HG03139 (cell line): ENCODE measurements around the gene COL25A1.

Experiments
- ATAC-seq: cut with Tn5 transposase; IDR thresholded peaks from one replicate; pipeline ENCODE4 v1.9.1; 2021; ENCODE audit not compliant: unreplicated experiment

COL25A1 gene

DNA sequence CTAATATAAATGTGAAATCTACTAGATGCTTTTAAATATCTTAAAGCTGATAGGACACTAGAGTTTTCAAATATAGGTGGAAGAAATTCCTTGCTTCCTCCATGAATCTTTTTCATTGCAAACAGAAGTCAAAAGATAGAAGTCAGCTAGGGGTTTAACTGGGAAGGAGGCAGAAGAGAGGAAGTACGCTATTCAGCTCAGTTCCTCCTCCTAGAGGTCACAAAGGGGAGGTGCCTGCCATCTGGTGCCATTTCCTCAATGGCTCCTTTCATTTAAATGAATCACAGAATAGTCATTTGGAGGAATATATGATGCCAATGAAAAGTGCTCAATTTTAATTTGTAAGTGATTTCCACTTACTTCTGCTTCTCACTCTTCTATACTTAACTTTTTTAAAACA, 8.5 kb downstream of the COL25A1 start:
- peak; percentile 95 for ATAC-seq

DNA sequence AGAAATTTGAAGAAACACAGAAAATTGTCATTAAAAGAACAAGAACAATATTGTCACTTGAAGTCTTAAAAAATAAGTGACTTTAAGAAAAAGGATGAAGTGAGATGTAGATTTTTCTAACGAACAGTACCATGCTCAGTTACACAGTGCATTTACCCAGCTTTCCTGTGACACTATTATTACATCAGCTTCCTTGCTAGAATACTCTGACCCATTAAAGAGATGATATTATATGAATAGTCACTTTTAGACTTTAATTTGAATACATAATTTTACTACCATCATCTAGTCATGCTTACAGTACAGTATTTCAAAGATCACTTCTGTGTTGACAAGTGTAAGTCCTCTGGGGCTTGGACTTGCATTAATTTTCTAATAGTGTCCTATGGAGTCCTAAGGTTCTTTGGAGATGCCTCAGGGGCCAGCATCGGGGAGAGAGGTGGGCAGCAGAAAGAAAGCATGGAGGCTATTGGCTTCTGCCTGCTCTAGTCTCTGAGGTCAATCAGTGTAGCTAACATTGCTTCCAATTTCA, 10.7 kb downstream of the COL25A1 start:
- ATAC-seq: no peak

DNA sequence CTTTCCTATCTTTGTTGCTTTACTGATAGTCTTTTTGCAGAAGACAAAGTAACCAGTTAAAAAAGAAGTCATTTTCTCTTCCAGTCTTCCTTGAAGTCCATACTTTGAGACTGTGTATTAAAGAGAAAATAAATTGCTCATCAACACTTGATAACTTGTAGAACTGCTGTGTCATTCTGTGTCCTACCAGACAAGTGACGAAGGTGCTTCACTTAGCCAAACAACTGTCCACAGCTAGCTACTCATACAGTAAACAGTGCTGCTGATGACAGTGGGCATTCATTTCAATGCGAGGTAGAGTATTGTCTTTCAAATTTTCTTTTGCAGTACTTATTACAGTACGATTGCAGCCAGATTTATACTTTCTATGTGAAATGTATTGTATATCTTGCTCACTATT, 11.5 kb downstream of the COL25A1 start:
- no peak for ATAC-seq

DNA sequence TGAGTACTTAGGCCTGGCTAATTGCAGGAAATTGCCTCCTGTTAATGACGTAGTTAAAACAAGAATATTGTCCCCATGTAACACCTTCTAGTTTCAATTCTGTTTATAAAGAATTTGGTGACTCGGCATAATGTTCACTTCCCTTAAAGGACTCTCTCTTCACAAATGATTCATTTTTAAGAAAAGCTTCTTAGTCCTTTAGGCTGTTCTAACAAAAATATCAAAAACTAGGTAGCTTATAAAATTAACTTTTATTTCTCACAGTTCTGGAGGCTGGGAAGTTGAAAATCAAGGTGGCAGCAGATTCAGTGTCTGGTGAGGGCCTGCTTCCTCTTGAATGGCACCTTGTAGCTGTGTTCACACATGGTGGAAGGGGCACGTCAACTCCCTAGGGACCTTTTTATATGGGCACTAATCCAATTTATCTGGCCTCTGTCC, 23.8 kb downstream of the COL25A1 start:
- peak; percentile 82 for ATAC-seq

DNA sequence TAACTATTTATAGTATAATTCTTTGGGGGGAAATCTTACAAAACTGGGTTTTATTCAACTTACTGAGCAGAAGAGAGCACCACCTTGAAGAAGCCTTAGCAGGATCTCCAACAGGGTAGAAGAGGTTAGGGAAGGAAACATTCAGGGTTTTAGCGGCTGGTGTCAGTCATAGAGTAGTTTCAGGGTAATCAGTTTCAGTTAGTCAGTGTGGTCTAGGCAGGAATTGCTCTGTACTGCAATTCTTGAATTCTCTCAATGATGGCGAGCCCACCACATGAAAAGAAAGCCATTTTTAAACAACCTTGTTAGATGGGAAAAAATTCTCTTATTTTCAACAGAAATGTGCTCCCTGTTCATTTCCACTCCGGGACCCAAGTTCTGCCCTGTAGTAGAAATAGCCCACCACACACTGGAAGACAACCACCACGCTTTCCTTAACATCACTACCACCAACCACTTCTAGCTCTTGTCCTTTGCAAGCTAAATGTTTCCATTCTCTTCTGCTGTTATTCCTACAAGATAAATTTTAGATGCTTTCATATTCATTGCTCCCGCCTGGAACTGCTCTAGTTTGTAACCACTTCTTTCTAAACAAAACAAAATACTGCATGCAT, 25.9 kb downstream of the COL25A1 start:
- peak; percentile 74 for ATAC-seq

DNA sequence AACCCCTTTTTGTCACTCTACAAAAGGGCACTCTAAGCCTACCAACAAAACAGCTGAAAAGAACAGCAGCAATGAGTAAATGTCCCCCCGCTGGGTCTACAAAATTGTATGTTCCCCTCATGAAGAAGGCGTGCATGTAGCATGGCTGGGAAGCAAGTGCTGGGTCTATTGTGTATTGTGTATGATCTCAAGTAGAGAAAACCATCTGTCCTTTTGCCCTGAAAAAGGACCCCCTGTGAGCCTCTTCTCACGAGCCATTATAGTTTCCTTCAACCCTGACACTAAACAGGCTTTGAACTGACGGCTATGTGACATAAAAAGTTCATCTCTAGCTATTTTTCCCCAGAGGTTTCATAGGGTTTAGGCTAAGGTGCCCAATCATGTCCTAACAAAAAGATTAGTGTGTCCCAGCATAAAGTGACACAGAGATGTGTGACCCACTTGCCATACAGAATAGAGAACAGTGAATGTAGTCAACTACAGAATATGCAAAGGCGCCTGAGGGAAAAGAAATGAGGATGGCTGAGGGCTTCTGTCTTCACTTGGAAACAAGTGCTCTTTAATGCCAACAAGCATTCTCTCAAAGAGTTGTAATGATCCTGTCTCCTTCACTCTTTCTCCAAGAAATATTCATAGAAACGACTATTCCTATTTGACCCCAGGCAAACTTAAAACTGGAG, 27.3 kb downstream of the COL25A1 start:
- ATAC-seq: no peak

DNA sequence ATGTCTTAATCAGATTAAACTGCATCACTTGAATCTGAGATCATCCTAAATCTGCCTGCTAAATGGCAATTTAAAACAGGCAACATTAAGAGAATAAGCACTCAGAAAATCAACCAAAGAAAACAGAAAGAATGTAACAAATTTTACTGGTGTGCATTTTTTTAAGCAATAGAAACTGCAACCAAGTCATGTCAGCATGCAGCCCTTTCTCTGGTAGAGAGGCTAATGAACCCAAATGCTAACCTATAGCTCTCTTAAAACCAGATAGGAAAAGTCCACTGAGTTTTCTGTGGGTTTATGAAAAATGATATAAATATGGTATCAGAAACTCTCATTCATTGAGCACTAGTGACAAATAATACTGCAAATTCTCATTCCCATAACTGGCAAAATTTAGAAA, 35.6 kb downstream of the COL25A1 start:
- ATAC-seq: no peak

DNA sequence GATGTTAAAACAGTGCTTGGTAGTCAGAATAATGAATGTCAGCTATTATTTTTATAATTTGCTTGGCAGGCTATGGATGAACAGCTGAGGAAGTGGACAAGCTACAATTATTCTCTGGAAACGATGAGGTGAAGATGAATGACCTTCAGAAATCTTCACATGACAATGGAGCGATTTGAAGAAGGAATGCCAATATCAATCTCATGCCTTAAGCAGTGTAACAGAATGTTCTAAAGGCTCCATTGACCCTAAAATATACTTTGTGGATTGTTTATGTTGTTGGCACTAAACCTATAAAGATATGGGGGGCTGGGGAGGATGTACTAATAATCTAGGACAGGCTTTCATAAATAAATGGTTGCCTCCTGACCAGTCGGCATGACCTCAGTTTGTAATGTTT, 36.2 kb downstream of the COL25A1 start:
- no peak for ATAC-seq

DNA sequence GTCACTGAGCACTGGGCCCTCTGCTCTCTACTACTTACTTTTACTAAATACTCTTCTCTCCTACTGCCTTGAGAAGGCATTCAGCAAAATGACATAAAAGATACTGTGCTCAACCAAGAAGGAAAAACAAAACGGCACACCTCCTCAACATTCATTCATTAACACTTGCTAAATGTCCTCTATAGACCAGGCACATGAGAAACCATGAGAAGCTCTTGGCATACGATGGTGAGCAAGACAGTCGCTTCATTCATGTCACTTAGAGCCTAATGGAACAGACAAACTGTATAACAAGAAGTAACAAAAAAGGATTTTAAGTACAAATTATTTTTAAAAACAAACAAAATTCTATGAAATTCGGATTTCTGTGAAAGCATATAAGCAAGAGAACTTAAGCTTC, 38.7 kb downstream of the COL25A1 start:
- no peak for ATAC-seq

DNA sequence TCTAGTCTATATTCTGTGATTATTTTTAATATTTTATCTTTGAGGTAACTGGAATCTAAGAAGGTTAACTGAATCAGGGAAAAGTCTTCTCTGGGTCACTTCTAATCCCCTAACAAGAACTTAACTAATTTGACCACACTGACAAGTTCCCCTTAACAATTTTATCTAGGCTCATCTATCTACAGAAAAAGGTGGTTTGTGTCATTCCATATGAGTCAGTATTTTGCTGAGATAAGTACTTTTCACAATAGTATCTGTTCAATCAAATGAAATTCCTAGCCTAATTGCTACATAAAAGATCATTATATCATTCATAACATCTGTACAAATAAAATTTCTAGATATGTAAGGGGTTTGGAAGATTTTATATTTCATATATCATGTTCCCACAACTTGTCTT, 45.6 kb downstream of the COL25A1 start:
- ATAC-seq: no peak

DNA sequence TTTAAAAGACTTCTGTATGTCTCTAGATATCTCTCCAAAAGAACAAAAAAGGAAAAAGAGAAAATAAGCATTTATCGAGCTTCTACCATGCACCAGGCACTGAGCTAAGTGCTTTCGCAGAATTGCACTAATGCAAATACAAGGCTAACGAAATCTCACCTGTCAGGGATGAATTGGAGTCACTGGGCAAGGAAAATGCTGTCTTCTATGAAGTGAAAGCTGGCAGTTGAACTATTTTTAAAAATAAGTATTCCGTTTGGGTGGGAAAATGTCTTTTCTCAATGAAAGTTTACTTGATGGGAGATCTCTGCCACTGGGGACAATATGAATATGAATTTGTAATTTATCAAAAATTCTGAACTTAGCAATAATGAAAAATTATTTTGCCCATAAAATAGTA, 47.6 kb downstream of the COL25A1 start:
- ATAC-seq: no peak

DNA sequence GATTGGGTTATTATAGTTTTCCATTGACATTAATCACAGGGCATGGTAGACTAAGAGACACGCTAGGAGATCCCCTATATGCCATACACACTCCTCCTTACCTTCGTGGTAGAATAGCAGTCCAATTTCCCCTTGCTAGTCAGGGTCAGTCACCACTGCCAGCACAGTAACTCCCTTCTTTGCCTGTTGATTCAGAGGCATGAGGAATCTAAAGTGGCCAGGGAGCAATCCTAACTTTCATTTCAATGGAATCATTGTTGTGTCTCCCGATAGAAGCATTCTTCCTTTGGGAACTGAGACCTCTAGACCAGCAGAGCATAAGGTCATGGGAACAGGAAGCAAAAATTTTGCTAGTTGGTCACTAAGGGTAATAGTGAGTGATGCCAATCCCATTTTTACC, 51.1 kb downstream of the COL25A1 start:
- ATAC-seq: no peak

DNA sequence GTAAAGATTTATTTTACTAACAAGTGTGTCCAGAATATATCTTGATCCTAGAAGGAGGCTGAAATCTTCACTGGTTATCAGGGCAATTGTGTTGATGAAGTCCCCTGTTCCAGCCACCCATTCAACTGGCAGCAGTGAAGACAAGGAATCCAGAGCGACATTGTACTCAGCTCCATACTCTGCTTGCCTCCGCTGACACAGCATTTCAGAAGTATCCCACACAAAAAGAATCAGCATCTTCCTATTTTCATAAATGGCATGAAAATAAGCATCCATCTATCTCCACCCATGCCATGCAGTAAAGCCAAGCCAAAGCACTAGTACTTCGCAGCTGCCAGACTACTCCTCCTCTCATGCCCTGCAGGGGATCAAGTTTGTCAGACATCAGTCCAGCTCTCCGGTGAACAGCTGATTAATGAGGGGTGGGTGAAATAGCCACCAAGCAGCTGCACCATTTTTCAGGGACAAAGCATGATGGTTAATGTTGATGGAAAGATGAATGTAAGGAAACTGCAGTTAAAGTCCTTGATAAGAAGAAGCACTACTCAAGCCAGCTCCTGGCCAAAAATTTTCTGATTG, 54.0 kb downstream of the COL25A1 start:
- no peak for ATAC-seq

DNA sequence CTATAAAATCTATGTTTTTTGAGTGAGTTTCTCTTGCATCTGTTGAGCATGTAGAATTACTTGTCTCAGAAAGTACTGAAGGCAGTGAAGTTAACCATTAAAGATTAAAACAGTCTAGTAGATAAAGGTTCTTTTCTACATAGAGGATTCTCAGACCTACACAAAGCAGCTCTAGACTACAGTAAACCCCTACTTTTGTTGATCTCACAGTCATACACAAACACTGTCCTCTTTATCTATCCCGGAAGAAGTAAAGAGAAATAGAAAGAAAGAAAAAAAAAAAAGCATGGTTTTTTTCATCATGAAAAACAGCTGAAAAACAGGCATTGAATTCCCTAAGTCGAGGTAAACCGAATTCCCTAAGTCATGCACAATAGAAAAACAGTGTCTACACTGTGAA, 58.6 kb downstream of the COL25A1 start:
- no peak for ATAC-seq

DNA sequence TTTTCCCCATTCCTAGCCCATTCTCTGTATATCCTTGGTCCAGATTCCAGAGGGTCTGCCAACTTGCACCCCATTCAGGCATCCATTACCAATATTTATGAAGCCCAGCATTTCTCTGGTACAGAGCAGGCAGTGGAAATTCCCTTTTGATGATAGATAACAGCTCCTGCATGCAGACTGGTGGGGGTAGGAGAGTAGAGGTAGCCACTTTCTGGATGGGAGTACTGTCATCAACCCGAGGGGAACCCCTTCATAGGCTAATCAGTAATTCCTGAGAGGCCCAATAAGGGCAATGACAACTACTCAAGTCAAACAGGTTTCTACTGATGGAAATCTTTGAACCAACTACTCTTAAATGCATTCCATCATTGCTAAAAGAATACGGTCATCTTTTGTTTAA, 63.7 kb downstream of the COL25A1 start:
- no peak for ATAC-seq

DNA sequence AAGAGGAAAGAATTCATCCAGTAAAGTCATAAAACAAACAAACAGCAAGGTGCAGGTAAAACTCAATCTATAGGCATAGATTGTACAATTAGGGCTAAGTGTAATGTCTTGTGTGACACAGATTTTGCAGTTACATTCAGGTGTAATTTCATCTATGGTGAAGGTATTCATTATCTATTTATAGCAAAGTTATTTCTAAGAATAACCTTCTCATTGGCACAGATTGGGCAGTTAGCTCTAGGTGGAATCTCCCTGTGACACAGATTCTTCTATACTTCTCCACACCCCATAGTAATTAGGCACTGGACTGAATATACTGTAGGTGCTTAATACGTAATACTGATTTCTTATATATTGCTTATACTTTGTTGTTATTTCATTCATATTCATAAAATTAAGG, 66.8 kb downstream of the COL25A1 start:
- no peak for ATAC-seq

DNA sequence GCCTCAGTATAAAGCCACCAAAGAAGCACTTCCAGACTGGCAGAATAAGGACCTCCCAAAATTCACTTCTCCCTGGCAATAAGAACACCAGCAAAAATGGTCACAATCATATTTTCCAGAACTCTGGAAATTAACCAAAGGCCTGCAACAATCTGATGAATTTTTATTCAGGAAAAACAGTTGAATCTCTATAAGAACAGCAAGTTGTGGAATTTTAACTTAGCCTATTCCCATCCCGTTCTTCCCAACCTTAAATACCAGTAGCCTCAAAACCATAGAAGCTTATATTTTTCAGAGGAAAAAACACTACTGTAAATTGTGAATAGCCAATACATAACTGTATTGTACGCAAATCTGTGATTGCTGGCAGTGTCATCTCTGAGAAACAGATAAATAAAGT, 67.9 kb downstream of the COL25A1 start:
- no peak for ATAC-seq

DNA sequence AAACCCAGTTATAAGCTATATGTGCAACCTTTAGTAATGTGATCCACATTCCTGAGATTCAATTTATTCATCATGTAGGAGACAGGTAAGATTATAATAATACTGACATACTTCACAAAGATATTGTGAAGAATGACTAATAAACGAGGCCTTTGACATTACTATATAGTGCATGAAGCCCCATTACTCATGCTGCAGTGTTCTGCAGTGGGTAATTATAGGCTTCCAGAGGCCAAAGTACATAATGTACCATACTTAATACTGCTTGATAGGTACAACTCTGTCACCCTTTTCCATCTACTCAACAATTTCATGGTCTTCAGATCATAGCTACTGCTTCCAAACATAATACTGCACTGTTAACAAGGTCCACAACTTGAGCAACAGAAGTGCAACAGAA, 68.9 kb downstream of the COL25A1 start:
- ATAC-seq: no peak

DNA sequence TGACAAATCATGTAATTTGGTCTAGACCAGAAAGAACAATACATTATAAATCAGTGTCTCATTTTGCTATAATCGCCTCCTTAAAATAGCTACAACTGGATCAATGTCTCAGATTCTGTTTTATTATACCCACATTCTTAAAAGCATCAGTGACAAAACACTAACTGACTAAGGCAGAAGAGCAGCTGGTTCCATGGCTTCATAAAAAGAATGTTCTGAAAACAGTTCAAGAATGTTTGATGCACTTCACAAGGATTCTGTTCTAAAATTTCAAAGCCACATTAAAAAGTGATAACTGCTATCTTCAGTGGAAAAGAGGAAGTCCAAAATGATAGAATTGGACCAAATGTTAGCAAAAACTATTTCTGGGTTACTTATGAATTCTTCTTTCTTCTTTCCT, 69.8 kb downstream of the COL25A1 start:
- ATAC-seq: no peak

DNA sequence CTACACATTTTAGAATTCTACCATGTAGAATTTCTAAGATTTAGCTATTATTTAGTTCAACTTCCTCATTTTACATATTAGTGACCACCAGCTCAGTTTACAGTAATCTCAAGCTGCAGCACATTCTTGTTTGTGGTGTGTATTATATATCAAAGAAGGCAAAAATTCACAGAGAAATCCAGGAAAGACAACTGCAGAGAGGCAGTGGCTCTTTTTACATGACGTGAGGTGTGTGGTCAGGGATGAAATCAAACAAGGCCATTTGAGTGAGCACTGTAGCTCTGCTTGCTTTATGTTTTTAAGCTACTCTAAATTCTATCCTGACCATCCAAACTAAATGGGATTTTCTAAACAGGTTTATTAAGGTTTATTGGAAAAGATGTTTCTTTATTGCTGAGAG, 71.1 kb downstream of the COL25A1 start:
- ATAC-seq: no peak

DNA sequence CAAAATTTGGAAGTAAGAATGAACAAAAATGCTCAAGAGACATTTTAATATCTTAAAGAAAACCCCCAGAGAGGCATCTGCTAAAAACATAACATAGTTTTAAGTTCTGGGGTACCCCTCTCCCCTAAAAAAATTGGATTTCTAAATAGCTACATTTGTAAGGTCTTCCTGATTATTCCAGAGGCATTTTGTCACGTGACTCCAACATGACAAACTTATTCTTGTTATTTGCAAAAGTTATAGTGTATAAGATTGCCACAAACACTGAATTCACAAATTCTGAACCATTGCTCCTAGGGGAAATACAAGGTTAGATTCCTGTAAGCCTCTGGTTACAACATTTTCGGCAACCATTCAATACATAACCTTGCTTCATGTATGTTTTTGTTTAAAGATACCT, 73.4 kb downstream of the COL25A1 start:
- ATAC-seq: no peak

DNA sequence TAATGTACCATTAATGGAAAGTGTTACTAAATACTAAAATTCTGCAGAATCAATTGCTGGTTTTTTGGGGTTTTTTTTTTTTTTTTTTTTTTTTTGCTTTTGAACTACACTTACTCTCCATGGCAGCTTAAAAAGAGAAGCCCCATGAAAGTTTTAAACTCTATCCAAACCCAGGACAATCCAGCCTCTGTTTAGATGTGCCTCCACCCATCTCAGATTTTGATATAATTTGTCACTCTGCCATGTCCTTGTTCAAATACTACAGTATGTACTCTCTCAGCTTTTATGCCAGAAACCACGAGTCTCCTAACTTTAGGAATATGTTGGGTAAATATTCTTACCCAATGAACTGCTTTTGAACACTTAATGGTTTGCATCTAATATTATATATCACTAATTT, 84.2 kb downstream of the COL25A1 start:
- ATAC-seq: no peak
